ENCODE results near the gene TTC39C.

DNA sequence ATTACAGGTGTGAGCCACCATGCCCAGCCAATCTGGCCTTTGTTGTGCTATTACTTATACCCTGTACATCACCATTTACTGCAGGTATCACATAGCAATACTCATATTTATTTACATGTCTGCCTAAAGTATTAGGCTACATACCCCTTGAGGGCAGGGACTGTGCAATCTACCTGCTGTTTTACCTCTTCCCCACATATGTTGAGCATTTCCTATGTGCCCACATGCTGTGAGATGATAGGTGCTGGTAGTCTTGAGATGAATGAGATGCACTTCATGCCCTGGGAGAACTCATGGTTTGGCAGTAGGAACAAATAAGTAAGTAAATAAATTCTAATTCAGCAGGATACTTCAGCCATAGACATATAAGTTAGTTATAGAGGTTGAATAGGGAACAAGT, 59.2 kb downstream of the TTC39C start:
- TF ChIP-seq POLR2A (IDR thresholded peaks at IDR 0.05) = no peak
- TF ChIP-seq, protein P1, sequence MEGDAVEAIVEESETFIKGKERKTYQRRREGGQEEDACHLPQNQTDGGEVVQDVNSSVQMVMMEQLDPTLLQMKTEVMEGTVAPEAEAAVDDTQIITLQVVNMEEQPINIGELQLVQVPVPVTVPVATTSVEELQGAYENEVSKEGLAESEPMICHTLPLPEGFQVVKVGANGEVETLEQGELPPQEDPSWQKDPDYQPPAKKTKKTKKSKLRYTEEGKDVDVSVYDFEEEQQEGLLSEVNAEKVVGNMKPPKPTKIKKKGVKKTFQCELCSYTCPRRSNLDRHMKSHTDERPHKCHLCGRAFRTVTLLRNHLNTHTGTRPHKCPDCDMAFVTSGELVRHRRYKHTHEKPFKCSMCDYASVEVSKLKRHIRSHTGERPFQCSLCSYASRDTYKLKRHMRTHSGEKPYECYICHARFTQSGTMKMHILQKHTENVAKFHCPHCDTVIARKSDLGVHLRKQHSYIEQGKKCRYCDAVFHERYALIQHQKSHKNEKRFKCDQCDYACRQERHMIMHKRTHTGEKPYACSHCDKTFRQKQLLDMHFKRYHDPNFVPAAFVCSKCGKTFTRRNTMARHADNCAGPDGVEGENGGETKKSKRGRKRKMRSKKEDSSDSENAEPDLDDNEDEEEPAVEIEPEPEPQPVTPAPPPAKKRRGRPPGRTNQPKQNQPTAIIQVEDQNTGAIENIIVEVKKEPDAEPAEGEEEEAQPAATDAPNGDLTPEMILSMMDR (IDR thresholded peaks at IDR 0.05) = no peak
